ENCODE measurements around the gene RABL6. TPM values are rescaled to one million over a fixed set of nuclear protein-coding genes. Genes with fewer than 3 reads are reported as not detected.
"Not testable (repeated sequence)": the region's sequence is repeated elsewhere in the genome, so short reads cannot be mapped to it uniquely, and the experiment has no call there.

The RABL6 gene
- total RNA-seq, 1 experiment from 2014 or later = 30.0 TPM

DNA sequence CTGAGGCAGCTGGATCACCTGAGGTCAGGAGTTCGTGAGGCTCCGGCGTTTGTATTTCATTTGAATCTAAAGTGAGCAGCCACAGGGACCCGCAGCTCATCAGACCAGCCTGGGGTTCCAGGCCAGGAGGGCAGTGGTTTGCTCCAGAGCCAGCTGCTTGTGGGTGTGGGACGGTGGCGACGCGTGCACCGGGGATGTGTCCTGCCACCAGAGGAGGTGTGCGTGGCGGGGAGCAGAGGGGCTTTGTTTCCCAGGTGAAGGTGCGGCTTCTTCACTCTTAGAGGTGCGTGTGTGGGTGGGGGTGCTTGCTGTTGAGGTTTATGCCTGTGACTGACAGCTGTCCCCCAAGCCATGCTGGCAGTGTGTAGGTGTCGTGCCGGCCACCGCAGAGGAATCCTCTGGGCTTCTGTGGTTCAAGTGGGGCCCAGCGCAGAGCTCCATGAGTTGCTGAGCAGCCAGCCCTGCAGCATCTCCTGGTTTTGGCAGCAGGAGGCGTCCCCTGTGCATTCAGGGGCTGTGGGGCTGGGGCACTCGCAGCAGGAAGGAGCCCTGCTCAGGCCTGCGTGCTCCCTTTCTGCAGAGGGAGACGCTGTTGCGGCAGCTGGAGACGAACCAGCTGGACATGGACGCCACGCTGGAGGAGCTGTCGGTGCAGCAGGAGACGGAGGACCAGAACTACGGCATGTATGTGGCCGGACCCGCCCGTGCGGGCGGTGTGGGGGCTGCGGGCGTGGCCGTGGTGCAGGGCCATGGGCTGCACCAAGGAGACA, 27.6 kb downstream of the RABL6 start:
- DNase-seq (ENCODE audit: low read depth) = no peak

DNA sequence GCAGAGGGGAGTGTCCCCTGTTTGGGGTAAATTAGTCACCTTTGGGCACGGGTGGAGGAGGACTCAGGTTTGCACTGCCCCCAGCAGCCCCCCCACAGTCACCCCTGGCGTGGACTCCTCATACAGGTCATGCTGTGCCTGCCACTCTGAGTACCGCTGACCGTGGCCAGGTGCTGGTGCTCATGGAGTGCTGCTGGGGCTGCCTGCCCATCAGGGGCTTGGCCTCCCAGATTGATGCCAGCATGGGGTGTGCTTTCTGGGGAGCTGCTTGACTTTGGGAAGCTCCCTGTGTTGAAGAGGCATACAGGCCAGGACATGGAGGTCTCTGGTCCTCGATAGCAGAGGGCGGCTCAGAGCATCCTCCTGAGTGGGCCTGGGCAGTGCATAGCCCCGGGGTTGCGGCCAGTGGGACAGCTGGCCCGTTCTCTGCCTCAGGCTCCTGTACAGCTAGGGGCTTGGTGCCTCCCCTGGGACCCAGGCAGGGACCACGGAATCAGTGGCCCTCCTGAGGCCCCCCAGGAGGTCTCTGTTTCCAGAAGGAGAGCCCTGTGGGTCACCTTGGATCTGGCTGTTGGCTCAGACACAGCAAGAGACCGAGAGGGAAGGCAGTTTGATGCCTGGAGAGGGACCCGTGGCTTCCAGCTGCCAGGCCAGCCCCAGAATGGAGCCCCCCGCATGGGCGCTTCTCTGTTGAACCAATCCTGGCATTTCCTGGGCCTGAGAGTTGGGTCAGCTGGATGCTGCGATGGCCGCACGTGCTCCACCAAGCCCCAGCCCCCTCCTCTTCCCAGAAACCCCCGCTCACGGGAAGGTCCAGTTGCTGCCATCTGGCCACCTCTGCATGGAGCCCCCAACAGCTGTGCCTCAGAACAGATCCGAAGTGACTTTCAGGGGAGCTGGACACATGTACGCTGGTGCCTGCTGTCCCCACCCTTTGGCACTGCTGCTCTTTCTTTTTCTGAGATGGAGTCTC, 28.5 kb downstream of the RABL6 start:
- DNase-seq (ENCODE audit: low read depth) = no peak

DNA sequence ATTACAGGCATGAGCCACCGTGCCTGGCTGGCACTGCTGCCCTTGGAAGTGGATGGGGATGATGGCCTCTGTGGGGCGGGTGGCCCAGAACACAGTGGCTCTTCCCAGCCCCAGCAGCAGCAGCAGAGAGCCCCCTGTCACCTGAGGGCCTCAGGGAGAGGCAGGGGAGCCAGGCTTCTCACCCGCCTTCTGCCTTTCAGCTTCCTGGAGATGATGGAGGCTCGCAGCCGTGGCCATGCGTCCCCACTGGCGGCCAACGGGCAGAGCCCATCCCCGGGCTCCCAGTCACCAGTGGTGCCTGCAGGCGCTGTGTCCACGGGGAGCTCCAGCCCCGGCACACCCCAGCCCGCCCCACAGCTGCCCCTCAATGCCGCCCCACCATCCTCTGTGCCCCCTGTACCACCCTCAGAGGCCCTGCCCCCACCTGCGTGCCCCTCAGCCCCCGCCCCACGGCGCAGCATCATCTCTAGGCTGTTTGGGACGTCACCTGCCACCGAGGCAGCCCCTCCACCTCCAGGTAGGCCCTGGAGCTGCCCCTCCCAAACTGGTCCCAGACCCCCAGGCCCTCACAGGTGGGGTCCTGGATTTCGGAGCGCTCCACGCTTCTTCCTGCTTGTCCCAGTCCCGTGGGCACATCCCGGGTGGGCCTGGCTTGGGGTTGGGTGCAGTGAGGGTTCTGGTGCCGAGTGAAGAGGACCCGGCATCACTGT, 29.6 kb downstream of the RABL6 start:
- DNase-seq (ENCODE audit: low read depth) = no peak

DNA sequence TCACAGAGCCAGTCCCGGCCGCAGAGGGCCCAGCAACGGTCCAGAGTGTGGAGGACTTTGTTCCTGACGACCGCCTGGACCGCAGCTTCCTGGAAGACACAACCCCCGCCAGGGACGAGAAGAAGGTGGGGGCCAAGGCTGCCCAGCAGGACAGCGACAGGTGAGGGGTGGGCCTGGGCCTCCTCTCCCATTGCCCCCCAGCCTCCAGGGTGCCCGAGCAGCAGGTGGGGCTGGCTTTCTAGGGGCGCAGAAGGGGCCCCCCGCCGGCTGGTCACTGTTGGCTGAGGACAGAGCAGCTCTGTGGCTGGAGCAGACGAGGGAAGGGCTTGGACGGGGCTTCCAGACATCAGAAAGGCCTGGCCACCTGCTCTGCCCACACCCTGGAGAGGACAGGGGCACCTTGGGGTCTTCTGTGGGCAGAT, 30.1 kb downstream of the RABL6 start:
- DNase-seq (ENCODE audit: low read depth) = not testable (repeated sequence)

DNA sequence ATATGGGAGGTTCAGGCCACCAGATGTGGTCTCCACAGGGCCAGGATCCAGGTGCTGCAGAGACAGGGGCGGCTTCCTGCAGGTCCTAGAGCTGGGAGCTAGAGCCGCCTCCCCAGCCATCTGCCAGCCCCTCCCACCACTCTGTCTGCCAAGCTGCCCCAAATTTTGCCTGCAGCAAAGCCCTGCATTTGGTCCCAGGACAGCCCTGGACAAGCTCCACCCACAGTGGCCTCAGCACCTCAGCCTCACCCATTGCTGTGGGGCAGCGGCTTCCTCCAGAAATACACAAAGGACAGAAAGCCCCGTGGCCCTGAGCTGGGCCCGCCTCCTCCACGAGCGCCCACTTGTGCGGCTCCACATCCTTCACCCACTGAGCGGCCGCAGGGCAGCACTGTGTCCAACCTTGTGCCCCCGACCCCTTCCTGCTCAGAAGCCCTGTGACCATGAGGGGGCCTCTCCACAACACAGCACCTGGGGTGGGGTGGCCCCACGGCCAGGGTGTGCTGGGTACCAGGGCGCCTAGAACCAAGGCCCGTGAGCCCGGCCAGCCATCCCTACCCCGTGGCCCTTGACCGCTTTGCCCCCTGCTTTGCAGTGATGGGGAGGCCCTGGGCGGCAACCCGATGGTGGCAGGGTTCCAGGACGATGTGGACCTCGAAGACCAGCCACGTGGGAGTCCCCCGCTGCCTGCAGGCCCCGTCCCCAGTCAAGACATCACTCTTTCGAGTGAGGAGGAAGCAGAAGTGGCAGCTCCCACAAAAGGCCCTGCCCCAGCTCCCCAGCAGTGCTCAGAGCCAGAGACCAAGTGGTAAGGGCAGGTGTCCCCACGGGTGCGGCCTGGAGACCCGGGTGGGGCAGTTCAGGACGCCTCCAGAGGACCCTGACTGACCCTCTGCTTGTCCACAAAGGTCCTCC, 30.8 kb downstream of the RABL6 start:
- peak; percentile 18 for DNase-seq (ENCODE audit: low read depth)

DNA sequence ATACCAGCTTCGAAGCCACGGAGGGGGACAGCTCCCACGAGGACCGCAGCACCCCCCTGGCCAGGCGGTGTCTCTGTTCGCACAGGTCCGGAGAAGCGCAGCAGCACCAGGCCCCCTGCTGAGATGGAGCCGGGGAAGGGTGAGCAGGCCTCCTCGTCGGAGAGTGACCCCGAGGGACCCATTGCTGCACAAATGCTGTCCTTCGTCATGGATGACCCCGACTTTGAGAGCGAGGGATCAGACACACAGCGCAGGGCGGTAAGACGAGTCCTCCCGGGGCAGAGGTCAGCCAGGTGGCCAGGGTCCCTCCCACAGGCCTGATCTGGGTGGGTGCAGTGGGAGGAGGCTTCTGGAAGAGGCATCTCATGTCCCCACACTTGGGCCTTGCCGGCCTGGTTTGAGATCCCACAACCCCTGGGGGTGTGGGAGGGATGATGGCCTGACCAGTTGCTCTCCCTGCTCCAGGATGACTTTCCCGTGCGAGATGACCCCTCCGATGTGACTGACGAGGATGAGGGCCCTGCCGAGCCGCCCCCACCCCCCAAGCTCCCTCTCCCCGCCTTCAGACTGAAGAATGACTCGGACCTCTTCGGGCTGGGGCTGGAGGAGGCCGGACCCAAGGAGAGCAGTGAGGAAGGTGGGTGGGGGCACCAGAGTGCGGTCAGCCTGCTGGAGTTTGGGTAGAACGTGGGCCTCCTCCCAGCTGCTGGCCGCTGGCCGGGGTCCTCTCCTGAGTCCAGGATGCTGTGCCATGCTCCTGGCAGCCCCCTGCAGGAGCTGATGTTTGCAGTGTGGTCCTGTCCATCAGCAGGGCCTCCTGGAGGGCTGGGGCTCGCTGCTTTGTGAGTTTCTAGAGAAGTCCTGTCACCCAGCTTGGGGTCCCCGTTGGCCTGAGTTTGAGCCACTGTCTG, 31.7 kb downstream of the RABL6 start:
- DNase-seq (ENCODE audit: low read depth) = no peak

DNA sequence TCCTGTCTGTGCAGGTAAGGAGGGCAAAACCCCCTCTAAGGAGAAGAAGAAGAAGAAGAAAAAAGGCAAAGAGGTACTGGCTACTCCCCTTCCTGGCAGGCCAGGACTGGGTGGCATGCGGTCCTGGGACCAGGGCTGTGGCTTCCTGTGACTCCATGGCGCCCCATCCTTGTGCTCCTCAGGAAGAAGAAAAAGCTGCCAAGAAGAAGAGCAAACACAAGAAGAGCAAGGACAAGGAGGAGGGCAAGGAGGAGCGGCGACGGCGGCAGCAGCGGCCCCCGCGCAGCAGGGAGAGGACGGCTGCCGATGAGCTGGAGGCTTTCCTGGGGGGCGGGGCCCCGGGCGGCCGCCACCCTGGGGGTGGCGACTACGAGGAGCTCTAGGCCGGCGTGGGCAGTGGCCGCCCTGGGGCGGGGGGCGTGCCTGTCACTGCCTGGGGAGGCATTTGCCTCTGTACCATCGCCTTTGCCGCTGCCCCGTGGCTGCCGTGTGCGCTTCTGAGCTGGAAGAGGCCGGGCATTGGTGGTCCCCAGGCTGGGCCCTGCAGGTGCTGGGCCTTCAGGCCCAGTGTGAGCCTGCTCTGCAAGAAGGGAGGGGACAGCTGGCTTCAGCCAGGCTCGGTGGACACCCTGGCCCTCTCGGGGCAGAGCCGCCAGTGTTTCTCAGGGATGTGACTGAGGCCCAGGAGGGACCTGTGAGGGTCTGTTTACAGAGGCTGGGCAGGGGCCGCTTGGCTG, 32.6 kb downstream of the RABL6 start:
- DNase-seq (ENCODE audit: low read depth) = no peak

DNA sequence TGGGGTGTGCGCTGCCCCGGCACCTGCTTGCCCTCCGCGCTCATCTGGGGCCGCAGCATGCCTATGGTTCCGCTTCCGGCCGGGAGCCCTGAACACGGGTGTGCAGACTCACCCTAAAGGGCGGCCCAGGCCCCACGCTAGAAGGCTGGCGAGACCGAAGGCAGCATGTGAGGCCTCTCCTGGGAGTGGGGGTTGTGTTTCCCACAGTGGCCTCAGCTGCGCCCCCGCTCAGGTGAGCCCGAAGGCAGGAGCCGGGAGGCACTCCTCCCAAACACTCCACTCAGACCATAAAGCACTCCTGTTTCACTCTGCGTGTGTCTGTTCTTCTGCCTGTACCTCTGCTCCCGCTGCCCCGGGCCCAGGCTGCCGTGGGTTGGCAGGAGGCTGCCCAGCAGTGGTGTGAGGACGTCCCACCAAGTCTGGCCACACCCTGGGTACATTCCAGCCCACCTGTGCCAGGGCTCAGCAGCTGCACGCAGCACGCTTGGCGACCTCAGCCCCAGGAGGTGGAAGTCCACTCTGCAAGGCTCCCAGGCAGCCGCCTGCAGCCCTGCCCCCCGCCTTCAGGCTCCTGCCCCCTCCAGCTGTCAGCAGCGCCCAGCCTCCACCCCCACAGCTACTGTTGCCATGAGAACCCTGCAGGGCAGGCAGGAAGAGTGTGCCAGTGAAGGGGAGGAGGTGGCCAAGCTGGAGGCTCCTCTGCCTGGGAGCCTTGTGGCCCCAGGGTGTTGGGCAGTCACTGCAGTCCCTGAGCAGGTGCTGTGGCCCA, 33.3 kb downstream of the RABL6 start:
- peak; percentile 61 for DNase-seq (ENCODE audit: low read depth)

DNA sequence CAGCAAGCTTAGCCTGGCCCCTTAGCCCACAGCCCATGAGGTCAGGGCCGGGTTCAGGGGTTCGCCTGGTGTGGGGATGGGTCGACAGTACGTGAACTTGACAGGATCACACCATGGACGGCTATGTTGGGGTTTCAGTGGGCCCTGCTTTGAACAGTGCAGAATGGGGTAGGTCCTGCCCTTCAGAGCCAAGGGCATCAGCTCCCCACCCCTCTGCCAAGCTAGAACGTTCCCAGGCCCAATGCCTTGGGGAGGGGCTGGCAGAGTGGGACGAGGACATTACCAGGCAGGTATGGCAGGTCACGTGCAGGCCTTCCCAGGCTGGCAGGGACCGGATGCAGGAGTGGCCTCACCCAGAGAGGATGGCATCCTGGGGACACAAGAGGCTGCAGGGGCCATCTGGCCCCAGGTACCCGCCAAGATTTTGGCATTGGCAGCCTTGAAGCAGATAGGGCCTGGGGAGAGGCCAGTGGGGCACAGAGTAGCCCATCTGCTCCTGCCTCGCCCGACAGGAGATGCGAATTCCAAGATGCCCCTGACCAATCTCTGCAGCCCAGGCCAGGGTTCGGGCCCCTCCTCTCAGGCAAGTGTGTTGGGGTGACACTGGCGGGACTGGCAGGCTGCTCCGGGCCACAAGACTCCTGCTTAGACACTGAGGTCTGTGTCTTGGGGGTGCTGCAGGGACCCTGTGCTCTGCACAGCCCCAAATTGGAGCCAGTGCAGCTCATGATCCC, 34.1 kb downstream of the RABL6 start:
- DNase-seq (ENCODE audit: low read depth) = not testable (repeated sequence)

DNA sequence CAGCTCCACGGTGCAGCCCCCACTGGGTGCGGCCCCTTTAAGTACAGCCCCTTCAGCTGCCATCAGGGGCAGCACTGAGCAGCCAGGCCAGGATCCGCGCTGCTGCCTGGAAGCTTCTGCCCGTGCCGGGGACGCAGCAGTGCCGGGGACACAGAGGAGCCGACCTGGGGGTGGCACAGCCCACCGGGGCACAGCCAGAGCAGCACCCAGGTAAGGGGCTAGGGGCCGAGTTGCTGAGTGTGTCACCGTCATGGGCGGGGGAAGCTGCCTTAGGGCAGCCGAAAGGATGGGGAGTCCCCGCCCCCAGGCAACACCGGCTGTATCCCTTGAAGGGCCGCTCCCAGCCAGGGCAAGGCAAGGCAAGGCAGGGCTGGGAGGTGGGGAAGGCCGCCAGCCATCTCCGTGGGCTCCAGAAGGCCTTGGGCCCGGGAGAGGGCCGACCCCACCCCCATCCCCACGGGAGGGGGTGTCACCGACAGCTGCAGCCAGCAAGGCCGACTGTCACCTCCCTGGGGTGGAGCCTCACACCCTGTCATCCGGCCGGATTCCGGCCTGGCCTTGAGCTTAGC, 34.7 kb downstream of the RABL6 start, which contains the start of gene AJM1:
Gene AJM1, plus strand, starts transcription at position 99 of the 569 bp plus-strand sequence. CDS start 1,937 bp downstream, outside the sequence.
- peak; percentile 67 for DNase-seq (ENCODE audit: low read depth)

DNA sequence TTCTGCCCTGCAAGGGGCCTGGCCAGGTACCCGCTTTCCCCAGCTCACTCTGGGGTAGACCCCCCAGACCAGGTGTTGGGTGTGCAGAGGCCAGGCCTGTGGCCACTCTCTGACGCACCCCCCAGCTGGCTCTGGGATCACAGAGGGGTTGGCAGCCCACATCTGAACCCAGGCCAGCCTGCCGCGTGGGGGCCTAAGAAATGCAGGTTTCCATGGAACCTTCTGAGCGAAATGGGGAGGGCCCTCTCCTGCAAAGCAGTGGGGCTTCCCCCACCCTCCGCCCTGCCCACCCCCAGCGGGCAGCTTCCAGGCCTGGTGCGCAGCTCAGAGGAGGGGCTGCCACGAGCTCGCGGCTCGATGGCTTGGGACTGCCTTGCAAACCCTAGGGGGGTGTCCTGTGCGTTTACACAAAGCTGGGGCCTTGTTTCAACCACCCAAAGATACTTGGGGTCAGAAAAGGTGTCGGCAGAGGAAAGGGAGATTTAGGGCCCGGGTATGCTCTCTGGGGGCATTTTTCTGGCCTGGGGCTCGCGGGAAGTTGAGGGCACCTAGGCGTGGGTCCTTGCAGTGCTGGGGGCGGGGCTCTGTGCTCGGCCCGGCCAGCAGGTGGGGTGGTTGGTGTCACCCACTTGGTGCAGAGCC, 35.5 kb downstream of the RABL6 start:
- DNase-seq (ENCODE audit: low read depth) = not testable (repeated sequence)

DNA sequence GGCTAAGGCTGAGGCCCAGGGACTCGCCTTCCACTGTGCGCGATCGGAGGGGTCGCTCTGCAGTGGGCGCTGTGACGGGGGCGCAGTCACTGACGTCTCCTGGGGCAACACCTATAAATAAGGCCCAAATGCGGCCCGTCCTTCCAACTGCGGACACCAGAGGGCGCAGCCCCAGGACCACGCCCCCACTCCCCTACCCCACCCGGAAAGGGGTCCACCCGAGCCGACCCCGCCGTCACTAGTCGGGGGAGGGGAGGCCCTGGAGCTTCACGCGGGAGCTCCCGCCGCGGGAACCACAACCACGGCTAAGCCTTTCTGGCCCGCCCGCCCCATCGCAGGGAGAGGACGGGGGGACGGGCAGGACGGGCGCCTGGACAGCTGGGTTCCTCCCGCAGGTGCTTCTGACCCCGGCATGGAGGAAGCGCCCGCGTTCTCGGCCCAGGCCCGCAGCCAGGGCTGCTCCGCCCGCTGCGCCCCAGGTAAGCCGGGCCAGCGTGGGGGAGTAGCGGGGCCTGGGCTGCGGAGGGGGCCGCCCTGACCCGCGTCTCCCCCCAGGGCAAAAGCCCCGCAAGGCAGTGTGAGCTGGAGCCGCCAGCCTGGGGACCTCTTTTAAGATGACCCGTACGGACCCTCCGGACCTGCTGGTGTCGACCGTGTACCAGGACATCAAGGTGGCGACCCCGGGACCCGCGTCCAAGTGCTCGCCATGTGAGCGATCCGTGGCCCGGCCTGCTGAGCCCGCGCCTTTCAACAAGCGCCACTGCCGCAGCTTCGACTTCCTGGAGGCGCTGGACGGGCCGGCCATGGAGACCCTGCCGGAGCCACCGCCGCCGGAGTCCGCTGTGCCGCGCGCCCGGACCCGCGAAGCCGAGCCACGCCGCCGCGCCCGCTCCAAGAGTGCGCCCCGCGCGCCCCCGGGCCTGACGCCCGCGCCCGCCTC, 36.3 kb downstream of the RABL6 start:
- DNase-seq (ENCODE audit: low read depth) = not testable (repeated sequence)

DNA sequence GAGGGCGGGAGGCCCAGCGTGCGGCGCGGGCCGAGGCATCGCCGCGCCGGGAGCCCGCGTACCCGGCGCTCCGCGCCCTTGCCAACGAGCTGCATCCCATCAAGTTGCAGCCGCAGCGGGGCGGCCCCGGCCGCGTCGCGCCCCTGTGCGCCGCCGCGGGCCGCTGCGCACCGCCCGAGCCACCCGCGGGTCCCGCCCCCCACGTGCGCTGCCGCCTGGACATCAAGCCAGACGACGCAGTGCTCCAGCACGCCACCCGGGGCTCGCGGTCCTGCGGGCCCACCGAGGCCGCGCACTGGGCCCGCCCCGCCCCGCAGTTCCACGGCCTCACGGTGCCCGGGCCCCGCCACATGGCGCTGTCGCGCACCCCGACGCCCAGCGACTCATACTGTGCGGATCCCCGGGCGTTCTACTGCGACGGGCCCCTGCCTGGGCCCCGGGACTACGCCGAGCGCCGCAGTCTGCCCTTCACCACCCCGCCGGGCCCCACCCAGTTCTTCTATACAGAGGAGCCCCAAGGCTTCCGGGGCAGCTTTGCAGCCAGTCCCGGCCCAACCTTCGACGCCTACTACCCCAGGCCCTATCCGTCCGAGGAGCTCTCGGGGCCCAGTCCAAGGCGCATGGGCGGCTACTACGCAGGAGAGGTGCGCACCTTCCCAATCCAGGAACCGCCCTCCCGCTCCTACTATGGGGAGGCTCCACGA, 37.2 kb downstream of the RABL6 start:
- DNase-seq (ENCODE audit: low read depth) = no peak

DNA sequence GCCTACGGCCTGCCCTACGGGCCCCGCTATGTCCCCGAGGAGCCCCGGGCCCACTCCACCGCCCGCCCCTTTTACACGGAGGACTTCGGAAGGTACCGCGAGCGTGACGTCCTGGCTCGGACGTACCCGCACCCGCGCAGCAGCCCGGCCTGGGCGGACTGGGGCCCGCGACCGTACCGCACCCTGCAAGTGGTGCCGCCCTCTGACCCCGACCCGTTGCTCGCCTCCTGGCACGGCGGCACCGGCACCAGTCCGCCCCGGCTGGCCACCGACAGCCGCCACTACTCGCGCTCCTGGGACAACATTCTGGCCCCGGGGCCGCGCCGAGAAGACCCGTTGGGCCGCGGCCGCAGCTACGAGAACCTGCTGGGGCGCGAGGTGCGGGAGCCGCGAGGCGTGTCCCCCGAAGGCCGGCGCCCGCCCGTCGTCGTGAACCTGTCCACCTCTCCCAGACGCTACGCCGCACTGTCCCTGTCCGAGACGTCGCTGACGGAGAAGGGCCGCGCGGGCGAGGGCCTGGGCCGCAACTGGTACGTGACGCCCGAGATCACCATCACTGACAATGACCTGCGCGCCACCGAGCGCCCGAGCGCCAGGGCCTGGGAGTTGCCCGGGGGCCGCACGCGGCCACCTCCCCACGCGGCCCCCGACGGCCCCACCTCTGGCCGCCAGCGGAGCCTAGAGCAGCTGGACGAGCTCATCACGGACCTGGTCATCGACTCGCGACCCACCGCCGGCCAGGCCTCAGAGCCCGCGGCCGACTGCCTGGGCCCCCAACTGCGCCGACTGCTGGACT, 37.9 kb downstream of the RABL6 start:
- no peak for DNase-seq (ENCODE audit: low read depth)

Data from RPMI7951 (cell line).